NB4 (cell line): Measurements from ENCODE around the gene DNAJA3.

Source experiments
- POLR2A ChIP-seq: IDR thresholded peaks from 2 replicates; pipeline ENCODE4 v1.6.1; 2011; ENCODE audit warnings: mild to moderate bottlenecking; ENCODE audit not compliant: insufficient read length; ENCODE audit errors: extremely low read depth
- TF ChIP-seq, protein P1 (sequence below): IDR thresholded peaks from one replicate; pipeline ENCODE4 v1.5.1; 2012; ENCODE audit warnings: low read depth, low read length
- TF ChIP-seq, protein P2 (sequence below): IDR thresholded peaks from 2 replicates; pipeline ENCODE4 v1.6.1; 2011; ENCODE audit warnings: low read depth, low read length

GRCh38 chr16:4409081-4409932 lies 16.4 kb upstream of the DNAJA3 start:
- TF ChIP-seq, protein P1, sequence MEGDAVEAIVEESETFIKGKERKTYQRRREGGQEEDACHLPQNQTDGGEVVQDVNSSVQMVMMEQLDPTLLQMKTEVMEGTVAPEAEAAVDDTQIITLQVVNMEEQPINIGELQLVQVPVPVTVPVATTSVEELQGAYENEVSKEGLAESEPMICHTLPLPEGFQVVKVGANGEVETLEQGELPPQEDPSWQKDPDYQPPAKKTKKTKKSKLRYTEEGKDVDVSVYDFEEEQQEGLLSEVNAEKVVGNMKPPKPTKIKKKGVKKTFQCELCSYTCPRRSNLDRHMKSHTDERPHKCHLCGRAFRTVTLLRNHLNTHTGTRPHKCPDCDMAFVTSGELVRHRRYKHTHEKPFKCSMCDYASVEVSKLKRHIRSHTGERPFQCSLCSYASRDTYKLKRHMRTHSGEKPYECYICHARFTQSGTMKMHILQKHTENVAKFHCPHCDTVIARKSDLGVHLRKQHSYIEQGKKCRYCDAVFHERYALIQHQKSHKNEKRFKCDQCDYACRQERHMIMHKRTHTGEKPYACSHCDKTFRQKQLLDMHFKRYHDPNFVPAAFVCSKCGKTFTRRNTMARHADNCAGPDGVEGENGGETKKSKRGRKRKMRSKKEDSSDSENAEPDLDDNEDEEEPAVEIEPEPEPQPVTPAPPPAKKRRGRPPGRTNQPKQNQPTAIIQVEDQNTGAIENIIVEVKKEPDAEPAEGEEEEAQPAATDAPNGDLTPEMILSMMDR = peak; percentile 9
- TF ChIP-seq POLR2A = no peak
- TF ChIP-seq, protein P2, sequence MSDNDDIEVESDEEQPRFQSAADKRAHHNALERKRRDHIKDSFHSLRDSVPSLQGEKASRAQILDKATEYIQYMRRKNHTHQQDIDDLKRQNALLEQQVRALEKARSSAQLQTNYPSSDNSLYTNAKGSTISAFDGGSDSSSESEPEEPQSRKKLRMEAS = no peak
